ENCODE data around the gene KRTAP10-1. TPM values are rescaled to one million over a fixed set of nuclear protein-coding genes. Genes with fewer than 3 reads are reported as not detected.
A peak's percentile ranks its signal among the peaks of the same experiment; 100 is the strongest.

Gene KRTAP10-1
- total RNA-seq, 2 experiments from 2014 or later: not detected

DNA sequence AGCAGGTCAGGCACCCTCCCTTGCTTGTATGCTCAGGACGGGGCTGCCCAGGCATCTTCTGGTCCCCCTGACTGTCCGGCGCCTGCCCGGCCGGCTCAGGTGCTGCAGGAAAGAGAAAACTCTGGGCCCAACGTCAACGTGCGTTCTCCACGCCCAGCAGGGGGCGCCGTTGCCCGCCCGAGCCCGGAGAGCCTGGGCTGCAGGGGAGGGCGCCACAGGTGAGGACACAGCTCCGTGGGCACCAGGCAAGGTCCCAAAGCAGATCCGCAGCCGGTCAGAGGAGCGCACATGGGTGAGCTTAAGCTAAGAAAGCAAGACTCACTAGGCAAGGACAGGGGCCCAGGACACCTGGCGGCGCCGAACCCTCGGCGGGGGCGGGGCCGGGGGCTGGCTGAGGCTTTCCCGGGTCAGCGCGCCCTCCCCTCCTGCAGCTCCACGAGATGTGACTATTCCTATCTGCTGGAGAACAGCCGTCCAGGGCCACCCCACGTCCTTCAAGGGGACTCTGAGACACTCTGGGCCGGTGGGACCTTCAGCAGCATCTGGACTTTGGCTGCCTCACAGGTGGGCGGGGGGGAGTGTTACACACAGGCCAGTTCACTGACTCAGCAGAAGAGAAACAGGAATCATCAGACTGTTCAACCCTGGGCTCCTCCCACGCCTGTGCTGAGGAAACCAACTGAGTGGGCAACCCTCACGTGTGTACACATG is 29.3 kb downstream of the KRTAP10-1 start:
- Mint-ChIP-seq H3K36me3 (ENCODE audit: low read depth) (no peaks in the 10 kb centered on the region), H3K27ac (no peak overlapping the region), H3K9me3 (no peaks in the 10 kb centered on the region), H3K4me3 (peak overlapping the region; percentile 27), H3K27me3 (no peaks in the 10 kb centered on the region), H3K4me1 (ENCODE audit: low read depth) (peaks cover 4% of the 10 kb centered on the region)
- intact Hi-C loops (cut with micrococcal nuclease): loop anchor here (5.0 to 10.0 kb wide), 2 partner anchors 234 to 282 kb away; no protein-coding TSS in a partner anchor
- CTCF ChIA-PET: interaction anchor here (0.6 to 2.6 kb wide), 45 partner anchors 9 to 417 kb away, joined by 3 to 31 read pairs (median 4); partner anchors contain the start of genes KRTAP12-3 and UBE2G2
- TF ChIP-seq, protein P1, sequence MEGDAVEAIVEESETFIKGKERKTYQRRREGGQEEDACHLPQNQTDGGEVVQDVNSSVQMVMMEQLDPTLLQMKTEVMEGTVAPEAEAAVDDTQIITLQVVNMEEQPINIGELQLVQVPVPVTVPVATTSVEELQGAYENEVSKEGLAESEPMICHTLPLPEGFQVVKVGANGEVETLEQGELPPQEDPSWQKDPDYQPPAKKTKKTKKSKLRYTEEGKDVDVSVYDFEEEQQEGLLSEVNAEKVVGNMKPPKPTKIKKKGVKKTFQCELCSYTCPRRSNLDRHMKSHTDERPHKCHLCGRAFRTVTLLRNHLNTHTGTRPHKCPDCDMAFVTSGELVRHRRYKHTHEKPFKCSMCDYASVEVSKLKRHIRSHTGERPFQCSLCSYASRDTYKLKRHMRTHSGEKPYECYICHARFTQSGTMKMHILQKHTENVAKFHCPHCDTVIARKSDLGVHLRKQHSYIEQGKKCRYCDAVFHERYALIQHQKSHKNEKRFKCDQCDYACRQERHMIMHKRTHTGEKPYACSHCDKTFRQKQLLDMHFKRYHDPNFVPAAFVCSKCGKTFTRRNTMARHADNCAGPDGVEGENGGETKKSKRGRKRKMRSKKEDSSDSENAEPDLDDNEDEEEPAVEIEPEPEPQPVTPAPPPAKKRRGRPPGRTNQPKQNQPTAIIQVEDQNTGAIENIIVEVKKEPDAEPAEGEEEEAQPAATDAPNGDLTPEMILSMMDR (IDR thresholded peaks at IDR 0.05): peak; percentile 93
- DNase-seq (peak; percentile 78), ATAC-seq (peak; percentile 90)
- POLR2A ChIA-PET: interaction anchor here (0.8 kb wide), 1 partner anchor 47 kb away, joined by 3 read pairs; no protein-coding TSS in a partner anchor

DNA sequence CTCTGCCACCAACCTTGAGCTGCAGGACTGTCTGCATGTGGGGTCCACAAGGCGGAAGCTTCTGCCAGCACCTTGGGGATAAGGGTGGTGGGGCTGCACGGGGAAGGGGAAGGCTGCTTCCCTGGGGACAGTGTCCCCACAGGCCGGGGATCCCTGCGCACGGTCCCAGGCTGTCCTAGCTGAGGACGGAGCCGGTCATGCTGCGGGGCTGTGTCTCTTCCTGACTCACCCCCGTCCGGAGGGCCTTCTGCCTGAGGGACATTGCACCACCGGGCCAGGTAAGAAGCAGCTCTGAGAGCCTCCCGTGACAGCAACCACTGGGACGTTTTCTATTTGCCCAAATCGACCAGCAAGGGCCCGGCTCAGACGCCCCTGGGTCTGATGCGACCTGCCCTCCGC is 29.9 kb downstream of the KRTAP10-1 start:
- DNase-seq (no peak), ATAC-seq (no peak)
- H3K4me3 Mint-ChIP-seq: no peak overlapping the region
- ChIA-PET CTCF (interaction anchor here (0.7 to 2.6 kb wide), 32 partner anchors 9 to 417 kb away, joined by 3 to 31 read pairs (median 4); partner anchors contain the start of gene UBE2G2), POLR2A (interaction anchor here (0.6 to 0.8 kb wide), 2 partner anchors 33 to 47 kb away, joined by 3 read pairs; no protein-coding TSS in a partner anchor)
- no peaks in the 10 kb centered on the region for H3K36me3 Mint-ChIP-seq (ENCODE audit: low read depth)
- peaks cover 4% of the 10 kb centered on the region for H3K4me1 Mint-ChIP-seq (ENCODE audit: low read depth)
- no peak overlapping the region for H3K27ac Mint-ChIP-seq
- intact Hi-C loops (cut with micrococcal nuclease): loop anchor here (5.0 to 10.0 kb wide), 2 partner anchors 235 to 282 kb away; no protein-coding TSS in a partner anchor
- H3K27me3 Mint-ChIP-seq: no peaks in the 10 kb centered on the region
- TF ChIP-seq, protein P1 (IDR thresholded peaks at IDR 0.05): no peak
- no peaks in the 10 kb centered on the region for H3K9me3 Mint-ChIP-seq

- CTCF ChIA-PET: interaction anchor here (0.7 to 2.6 kb wide), 24 partner anchors 8 to 418 kb away, joined by 3 to 31 read pairs (median 4); partner anchors contain the start of gene UBE2G2
- Mint-ChIP-seq H3K4me3 (no peak overlapping the region), H3K36me3 (ENCODE audit: low read depth) (no peaks in the 10 kb centered on the region), H3K27ac (no peak overlapping the region), H3K4me1 (ENCODE audit: low read depth) (peaks cover 4% of the 10 kb centered on the region), H3K27me3 (no peaks in the 10 kb centered on the region), H3K9me3 (no peaks in the 10 kb centered on the region)
- POLR2A ChIA-PET: interaction anchor here (0.6 to 0.8 kb wide), 2 partner anchors 33 to 46 kb away, joined by 3 read pairs; no protein-coding TSS in a partner anchor
- DNase-seq (no peak), ATAC-seq (no peak)
- TF ChIP-seq, protein P1 (IDR thresholded peaks at IDR 0.05): no peak
- intact Hi-C loops (cut with micrococcal nuclease): no loop called here
Observed at GRCh38 chr21:44509539-44509938, 30.5 kb downstream of the KRTAP10-1 start.

DNA sequence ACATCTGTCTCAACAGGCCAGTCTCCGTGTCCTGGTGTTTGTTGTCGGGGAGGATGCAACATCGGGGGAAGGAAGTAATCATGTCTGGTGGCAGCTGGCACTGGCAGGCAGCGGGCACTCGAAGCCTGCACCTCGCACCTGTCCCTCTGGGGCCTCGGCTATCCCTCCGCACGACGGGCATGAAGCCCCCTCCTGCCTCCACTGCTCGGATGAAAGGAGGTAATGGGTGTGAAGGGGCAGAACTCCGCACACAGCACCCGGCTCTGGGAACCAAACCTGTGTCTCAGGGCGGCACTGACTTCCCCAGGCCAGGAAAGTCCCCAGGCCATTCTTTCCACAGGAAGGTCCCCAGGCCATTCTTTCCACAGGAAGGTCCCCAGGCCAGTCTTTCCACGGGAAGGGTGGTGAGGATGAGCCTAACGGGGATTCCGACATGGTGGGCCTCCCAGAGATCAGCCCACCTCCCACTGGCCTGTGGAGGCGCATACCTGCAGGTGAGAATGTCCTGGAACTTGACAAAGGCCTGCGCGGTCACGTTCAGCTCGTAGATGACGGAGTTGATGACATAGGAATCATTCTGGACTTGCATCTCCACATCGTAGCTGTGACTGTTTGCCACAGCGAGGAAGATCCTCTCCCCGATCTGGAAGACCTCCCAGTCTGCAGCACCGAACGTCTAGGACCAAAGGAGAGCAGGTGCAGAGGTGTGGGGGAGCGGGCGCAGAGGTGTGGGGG is 31.1 kb downstream of the KRTAP10-1 start:
- no peak overlapping the region for H3K27ac Mint-ChIP-seq
- TF ChIP-seq, protein P1 (IDR thresholded peaks at IDR 0.05): no peak
- H3K9me3 Mint-ChIP-seq: no peaks in the 10 kb centered on the region
- DNase-seq: no peak
- POLR2A ChIA-PET: no interaction called here
- no peaks in the 10 kb centered on the region for H3K36me3 Mint-ChIP-seq (ENCODE audit: low read depth)
- peaks cover 7% of the 10 kb centered on the region for H3K4me1 Mint-ChIP-seq (ENCODE audit: low read depth)
- H3K4me3 Mint-ChIP-seq: no peak overlapping the region
- intact Hi-C loops (cut with micrococcal nuclease): no loop called here
- CTCF ChIA-PET: interaction anchor here (1.5 to 2.2 kb wide), 2 partner anchors 29 to 284 kb away, joined by 3 to 28 read pairs; no protein-coding TSS in a partner anchor
- ATAC-seq: no peak
- no peaks in the 10 kb centered on the region for H3K27me3 Mint-ChIP-seq
